Measurements from ENCODE around the gene PPM1L.
A peak's percentile ranks its signal among the peaks of the same experiment; 100 is the strongest.
"Not testable (repeated sequence)": the region's sequence is repeated elsewhere in the genome, so short reads cannot be mapped to it uniquely, and the experiment has no call there.

The PPM1L gene

DNA sequence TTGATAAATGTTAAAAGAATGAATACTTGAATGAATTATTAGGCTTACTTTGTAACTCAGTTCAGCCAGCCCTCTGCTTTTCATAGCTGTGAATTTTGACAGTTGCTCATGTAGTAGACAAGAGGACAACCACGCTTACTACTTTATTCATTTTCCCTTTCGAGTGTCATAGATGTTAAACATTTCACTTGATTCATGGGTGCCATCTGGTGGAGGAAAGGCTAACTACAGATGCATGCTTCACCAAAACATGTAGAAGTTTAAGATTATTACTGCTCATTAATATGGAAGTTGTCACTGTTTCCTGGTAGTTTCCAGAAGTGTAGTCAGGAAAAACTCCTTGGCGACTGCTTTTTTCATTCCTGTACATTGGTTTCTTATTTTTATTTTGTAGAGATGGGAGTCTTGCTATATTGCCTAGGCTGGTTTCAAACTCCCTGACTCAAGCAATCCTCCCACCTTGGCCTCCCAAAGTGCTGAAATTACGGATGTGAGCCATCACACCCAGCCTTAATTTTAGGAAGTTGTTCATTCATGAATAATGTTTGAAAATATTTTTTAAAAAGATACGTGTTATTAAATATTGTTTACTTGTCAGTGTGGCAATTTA lies 186.0 kb downstream of the PPM1L start:
- peak; percentile 76 for DNase-seq

DNA sequence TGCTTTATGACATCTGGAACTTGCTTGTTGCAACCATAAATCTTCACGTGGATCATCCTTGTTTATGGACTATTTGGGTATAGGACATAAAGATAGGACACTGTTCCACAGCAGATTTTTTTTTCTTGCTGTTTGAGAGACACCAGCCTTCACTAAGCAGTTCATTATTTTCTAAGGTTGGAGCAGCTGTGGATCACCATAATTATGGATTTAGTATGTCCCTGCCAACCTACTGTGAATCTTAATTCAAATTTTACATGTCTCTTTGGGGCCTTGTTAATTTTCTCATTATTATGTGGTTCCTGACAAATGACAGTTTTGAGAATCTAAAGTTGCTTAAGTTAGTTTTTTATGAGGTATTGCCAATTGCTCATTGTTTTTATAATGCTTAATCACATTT lies 188.0 kb downstream of the PPM1L start:
- no peak for DNase-seq

- no peak for DNase-seq
These were observed 189.3 kb downstream of the PPM1L start for GRCh38 chr3:160945336-160945735.

DNA sequence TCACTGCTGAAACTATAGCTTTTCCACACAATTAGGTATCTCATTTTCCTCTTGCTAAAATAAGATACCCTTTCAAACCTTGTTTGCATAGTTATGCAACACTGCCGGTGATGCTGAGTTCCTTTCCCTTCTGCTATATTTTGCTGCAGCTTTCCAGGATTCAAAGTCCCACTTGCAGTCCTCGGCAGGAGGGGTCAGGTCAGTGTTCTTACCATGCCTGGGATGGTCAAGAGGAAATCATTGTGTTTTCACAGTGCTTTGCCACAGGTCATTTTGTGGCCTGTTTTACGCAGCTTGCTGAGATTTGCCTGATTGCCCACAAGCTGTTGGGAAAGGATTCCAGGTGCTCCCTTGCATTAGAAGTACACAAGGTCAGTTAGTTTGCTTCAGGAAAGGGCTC lies 192.2 kb downstream of the PPM1L start:
- no peak for DNase-seq

- DNase-seq: no peak
These were observed 193.4 kb downstream of the PPM1L start for GRCh38 chr3:160949460-160949859.

DNA sequence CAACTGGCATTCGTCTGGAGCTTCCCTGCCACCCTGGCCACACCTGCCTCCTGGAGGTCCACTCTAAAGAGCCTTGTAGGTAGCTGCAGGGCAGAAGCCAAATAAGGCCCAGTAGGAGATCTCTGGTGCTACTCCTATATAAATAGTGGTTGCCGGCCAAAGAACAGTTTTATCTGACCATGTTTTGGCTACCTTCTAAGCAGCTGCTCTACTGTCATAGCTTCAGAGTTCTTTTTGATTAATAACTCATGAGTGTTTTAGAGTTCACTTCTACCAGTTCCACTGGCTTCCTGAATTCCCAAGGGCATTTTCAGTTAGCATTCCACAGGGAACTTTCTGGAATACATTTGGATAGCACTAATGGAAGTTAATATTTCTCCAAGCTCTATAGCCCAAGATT lies 194.5 kb downstream of the PPM1L start:
- no peak for DNase-seq

DNA sequence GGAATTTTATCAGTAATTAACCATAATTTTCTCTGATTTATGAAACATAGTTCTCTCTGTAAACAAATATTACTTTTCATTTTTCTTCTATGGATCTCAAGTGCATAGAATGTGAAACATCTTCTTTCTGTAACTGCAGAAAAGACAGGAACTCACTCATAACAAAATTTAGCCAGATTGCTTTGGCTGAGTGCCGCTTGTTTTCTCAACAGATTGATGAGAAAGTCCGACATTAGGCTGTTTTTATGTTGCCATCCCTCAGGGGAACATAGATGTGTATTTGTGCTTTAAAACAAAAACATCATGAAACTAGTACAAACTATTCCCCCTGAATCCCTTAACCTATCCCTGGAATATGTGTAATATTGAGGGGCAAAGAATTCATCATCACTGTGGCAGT lies 194.9 kb downstream of the PPM1L start:
- no peak for DNase-seq

DNA sequence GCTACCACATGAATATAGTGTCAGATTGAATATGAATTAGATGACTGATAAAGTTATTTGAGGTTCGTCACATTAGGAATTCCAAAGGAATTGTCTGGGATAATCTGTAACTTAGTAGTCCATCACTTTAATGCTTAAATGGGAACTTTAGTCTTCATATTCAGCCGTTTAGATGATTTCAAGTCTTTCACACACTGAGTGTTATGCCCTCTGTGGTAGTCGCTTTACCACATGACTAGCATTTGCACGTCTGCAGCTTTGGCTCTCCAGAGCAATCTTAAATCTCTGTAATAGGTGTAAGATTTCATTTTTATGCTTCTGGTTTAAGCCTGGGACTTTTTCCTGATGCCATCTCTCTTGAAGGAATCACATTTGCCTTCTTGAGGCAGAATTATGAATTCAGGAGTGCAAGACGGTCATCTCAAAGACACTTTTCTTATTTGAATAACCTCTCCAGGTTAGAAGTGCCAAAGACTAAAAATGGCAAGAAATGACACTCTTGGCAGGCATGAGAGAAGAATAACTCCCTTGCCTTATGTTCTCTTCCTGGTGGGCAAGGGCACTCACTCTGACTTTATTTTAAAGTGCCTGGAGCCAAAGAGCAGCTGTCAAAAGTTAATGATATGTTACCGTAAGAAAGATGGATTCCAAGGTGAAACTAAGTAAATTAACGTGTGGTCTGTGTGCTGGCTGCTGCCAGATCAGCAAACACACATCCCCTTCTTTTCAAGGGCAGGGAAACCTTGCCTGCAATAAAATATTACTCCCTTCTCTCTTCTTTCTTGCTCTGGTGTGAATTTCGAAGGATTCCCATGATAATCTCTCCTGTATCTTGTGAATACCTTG lies 195.8 kb downstream of the PPM1L start:
- no peak for DNase-seq

GRCh38 chr3:160953686-160954085 lies 197.7 kb downstream of the PPM1L start:
- DNase-seq: no peak

DNA sequence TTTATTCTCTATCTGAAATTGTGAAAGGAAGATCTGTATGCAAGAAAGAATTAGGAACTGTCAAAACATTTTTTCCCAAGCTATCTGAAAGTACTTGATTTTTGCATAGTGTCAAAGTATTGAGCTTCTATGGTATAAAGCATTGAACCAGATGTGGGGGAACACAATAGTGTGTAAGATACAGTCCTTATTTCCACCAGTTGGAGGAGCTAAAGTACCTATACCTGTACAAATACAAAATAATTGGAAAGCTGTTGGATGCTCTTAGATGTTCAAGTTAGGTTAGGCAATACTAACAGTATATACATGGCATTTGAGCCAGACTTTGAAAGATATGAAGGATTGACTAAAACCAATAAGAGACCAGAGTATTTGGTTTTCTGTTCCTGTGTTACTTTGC lies 200.8 kb downstream of the PPM1L start:
- DNase-seq: no peak

- DNase-seq: no peak
These were observed 204.5 kb downstream of the PPM1L start for GRCh38 chr3:160960568-160960967.

GRCh38 chr3:160963949-160964348 lies 207.9 kb downstream of the PPM1L start:
- no peak for DNase-seq

- no peak for DNase-seq
These were observed 212.7 kb downstream of the PPM1L start for GRCh38 chr3:160968761-160969160.

GRCh38 chr3:160973067-160973809 lies 217.2 kb downstream of the PPM1L start:
- no peak for DNase-seq

DNA sequence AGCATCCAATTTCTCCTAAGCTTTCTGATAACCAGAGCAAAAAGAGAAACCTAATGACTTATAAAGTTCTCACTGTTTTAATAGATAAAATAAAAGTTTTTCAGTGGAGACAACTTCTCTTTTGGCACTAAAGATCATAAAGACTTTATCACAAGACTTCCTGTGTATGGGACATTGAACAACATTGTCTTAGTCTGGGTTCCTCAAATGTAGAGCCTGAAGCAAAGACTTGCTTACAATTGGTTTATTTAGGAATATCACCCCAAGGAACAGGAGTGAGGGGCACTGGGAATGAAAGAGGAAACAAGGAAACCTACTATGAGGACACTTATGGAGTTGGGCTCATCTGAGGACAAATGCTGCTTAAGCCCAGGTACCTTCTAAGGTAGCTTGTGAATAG lies 221.7 kb downstream of the PPM1L start:
- no peak for DNase-seq

DNA sequence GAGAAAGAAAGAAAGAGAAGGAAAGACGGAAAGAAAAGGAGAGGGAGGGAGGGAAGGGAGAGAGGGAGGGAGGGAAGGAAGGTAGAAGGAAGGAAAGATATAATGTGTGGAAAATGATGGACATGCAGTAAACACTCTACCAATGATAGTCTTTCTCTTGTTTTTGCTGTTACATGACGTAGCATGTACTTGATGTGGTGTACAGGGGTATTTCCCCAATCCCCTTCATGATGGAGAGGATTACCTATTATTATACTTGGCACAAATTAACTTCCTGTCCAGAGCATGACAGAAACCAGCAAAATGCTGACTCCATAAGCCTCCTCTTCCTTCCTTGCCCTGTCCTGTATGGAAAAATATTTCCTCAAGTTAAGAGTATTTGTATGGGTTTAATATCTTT lies 224.7 kb downstream of the PPM1L start:
- no peak for DNase-seq

GRCh38 chr3:160981217-160981938 lies 225.3 kb downstream of the PPM1L start:
- DNase-seq: no peak

- no peak for DNase-seq
These were observed 226.5 kb downstream of the PPM1L start for GRCh38 chr3:160982491-160982890.

DNA sequence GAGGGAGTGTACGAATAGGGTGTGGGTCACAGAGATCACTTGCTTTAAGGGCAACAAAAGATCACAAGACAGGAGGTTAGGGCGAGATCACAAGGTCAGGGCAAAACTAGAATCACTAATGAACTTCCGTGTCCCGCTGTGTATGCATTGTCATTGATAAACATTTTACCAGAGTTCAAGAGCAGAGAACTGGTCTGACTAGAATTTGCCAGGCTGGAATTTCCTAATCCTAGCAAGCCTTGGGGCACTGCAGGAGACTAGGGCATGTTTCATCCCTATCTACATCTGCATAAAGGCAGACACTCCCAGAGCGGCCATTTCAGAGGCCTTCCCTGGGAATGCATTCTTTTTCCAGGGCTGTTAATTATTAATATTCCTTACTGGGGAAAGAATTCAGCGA lies 227.9 kb downstream of the PPM1L start:
- not testable (repeated sequence) for DNase-seq

DNA sequence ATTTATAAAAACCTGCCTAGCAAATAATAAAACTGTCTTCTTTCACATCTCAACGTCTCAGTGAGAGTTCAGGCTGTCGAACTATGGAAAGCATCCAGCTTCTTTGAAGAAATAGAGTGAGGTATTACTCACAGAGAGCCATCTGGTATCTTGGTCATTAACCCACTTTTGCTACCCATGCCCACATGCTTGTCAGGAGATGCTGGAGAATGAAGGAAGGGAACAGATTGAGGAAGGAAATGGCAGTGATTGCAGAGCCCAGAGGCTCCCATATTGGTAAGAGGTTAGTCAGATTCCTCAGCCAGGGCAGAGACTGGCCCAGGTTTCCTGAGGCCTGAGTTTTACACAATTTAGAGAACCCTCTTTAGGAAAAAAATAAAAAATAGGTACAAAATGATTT lies 230.0 kb downstream of the PPM1L start:
- DNase-seq: no peak

- no peak for DNase-seq
These were observed 232.2 kb downstream of the PPM1L start for GRCh38 chr3:160987982-160988964.

DNA sequence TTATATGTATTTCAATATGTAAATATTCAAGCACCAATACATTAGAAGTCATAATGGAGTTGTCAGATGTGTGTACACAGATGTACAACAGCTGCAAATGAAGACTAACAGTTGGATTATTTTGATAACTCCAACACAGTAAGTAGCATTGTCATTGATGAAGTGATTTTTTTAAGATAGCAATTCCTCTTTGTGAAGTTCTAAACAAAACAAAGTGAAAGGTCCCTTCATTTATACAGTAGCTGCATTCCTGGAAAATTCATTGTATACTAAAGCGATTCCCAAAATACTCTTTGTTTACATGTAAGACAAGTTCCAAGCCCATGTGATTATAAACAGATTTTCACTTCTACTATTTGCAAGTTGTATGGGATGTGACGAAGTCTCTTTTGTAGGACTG lies 234.4 kb downstream of the PPM1L start:
- DNase-seq: no peak

Data from activated effector memory CD4-positive, alpha-beta T cell treated with anti-CD3 and anti-CD28 coated beads, Interleukin-2, amount 50 U/mL, for 16 hours (primary cell).